Right renal cortex interstitium (tissue), 3 donors: Measurements from ENCODE around the gene SETBP1. TPM values are rescaled to one million over a fixed set of nuclear protein-coding genes. Genes with fewer than 3 reads are reported as not detected.

ENCODE experiments used
- DNase-seq, 3 donors: peaks; one replicate each; pipeline ENCODE4 v3.0.0-alpha.2; 2013; ENCODE audit warnings: low read depth in 3 of 3, low spot score in 2 of 3
- polyA plus RNA-seq, 3 donors: library from polyadenylated mRNA; unstranded; fragments of 120-200 nt; gene quantifications; one replicate each; pipeline ENCODE4 v1.2.1, GENCODE V29; 2013; ENCODE audit not compliant: insufficient read length in 3 of 3

SETBP1 gene
- polyA plus RNA-seq, 3 donors = 27.5 to 32.4 (median 30.1) TPM

DNA sequence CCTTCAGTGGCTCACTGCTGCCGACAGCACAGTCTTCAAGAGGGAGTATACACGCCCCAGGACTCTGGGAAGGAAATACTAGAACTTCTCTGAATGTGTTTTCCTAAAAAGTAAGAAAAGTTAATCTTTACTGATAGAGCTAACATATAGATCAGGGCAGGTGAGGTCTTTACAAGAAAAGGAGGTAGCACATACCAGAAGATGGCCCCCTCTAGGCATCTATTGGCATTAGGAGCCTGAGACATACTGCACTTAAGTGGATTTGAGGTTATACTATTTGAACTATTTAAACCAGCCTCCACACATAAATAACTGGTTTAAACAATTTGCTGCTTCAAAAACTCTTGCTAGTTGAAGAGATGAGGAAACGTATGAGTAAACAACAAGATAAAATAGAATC lies 406.1 kb downstream of the SETBP1 start:
- no peak for DNase-seq

- DNase-seq = no peak
Measured at GRCh38 chr18:45090526-45091140, 409.9 kb downstream of the SETBP1 start.

DNA sequence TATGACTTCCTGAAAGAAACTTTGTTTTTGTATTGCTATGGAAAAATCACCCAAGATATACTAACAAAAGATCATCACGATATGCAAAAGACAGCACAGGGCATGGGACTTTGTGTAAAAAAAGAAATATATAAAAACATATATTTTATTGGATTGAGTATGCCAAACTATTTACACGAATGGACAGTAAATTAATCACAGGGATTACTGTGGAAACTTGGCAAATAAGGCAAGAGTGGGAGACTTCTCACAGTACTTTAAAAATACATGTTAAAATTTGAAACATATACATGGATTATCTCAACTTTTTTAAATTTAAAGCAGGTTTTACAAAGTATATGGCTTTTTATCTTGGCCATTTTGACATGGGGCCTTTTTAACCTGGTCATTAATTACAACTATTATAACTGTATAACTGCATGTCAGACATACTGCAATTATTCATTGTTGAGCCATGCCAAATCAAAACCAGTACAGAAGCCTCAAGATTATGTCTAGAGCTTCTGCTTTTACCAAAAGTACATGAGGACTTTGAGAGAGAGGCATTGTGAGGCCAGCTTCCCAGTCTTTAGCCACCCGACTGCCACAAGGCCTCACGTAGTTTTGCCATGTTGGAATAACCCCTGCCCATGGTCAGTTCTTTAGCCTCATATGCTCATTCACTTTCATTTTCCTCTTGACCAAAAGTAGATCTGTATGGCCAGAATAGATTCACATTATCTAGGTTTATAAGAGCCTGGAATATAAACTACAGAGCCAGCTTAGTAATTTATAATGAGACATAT lies 419.8 kb downstream of the SETBP1 start:
- no peak for DNase-seq

DNA sequence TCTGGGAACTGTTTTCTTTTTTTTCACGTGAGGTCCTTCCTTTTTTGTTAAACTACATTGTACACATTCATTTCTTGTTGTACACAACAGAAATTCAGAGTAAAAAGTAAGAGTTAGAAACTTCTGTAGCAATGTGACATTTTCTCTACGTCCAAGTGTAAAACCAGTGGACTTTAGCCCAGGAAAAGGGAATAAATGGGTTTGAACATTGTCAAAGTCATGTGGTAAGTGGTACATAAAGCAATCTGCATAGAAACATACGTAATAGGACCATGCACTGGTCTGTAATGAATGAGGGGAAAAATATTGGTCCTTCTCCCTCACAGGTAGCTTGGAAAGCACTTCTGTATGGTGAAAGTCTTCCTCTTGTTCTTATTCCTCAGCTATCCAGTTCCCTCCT lies 421.4 kb downstream of the SETBP1 start:
- DNase-seq = no peak

GRCh38 chr18:45102863-45103262 lies 422.2 kb downstream of the SETBP1 start:
- DNase-seq = no peak

GRCh38 chr18:45103319-45104048 lies 422.8 kb downstream of the SETBP1 start:
- DNase-seq = no peak

DNA sequence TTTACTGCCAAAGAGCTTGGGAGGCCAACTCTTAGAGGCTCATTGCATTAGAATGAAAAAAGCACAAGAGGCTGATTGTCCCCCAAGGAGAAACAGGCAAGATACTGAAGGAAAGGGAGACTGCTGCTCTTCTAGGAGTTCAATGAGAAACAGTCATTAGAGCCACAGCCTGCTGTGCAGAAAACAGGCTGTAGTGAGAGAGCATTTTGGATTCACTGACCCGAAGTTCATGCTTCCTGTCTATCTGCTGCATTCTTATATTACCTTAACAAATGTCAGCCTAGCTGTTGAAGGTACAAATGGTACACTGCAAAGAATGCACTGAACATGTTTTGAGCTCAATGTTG lies 423.3 kb downstream of the SETBP1 start:
- no peak for DNase-seq

DNA sequence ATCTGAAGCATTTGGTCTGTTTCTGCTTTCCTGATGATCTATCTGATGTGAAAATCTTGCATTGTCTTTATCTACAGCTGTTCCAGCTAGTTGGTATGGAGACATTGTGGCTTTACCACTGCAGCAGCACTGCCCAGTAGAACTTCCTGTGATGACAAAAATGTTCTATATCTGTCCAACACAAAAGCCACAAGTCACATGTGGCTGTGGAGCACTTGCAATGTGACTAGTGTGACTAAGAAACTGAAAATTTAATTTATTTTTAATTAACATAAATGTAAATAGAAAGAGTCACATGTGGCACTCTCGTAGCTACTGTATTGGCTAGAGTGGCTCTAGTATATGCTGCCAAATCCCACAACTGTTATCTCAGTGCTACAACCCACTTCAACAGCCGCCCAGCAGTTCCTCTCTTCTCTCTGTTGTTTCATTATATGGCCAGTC lies 425.7 kb downstream of the SETBP1 start:
- DNase-seq = no peak

DNA sequence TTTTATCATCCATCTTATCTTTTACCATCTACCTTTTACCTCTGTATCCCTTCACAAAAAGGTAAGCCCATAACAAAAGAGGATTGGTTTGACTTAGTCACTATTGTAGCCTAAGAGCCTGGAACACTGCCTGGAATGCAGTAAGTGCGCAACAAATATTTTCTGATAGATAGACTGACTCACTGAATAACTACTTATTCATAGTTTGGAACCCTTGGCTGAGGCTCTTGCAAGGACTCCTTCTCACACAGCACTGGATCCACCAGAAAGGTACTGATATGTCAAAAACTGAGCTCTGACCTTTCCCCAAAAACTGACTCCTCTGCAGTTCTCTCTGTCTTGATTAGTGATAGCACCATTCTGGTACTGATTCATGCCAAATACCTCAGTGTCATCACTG lies 426.7 kb downstream of the SETBP1 start:
- no peak for DNase-seq

- no peak for DNase-seq
Measured at GRCh38 chr18:45108754-45109153, 428.1 kb downstream of the SETBP1 start.

DNA sequence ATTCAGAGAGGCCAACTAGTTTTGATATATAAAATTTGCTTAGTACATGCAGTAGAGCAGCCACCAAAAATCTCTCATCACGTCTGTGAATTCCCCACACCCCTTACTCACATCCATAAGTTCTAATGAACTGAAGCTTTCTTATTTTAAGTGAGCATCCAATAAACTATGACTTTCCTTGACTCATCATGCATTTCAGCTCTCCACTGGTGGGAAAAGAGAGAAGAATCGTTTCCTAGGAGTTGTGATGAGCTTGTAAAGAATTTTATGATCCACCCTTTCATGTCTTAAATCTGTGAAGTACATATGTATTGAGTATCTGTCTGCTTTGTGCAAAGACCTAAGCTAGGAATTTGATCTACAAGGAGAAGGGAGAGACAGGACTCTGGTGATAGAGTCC lies 428.6 kb downstream of the SETBP1 start:
- no peak for DNase-seq

DNA sequence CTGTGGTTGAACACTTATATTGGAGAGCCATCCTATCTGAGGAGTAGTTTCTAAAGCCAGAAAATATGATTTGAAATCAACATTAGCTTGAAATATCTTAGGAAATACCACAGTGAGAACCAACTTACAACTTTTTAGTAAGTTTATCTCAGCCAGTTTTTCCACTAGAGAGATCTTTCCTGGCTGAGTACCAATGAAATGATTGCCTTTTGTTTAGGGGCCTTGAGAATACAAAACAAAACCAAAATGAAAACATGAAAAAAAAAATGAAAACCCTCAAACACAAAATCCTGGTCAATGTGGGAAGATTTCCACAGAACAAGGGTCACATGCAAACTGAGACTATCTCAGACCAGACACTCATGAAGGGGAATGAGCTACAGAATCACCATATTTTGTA lies 429.0 kb downstream of the SETBP1 start:
- DNase-seq = no peak

DNA sequence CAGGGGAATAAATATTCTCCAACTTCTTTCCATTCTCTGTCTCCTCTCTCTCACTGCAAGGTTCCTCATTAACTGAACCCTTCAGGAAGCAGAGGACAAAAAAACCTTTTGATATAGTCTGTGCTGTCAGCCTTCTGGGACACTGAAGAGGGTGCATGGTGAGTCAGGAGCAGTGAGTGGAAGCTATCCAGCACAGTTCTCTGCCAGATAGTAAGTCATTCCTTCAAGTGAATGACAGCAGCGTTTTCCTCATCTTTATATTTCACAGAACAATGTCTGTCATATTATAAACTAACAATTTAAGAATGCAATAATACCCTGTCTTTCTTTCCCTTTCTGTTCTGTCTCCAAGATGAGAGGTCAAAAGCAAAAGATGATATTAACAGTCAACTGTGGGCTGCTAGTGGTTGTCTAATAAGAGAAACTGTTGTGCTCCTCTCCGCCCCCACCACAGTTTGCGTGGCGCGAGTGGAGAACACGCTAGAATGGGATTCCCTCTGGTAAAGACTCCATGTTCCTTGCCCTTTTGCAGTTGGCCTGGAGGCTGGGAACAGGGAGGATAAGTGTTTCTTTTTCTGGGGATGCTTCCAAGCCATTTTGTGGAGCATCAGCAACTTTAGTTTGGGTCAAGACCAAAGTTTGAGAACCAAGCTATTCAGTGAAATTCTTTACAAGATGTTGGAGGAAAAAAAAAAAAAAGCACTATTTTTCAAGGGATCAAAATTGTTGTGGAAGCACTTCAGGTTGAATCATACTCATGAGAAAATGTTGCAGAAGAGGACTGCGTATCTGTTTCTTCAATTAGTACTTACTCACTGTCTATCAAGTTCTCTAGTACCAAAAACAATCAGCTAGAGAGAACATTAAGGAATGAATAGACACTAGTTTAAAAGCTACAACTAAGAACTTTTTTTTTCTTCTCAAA lies 430.2 kb downstream of the SETBP1 start:
- DNase-seq = no peak

GRCh38 chr18:45111502-45111848 lies 430.8 kb downstream of the SETBP1 start:
- no peak for DNase-seq

DNA sequence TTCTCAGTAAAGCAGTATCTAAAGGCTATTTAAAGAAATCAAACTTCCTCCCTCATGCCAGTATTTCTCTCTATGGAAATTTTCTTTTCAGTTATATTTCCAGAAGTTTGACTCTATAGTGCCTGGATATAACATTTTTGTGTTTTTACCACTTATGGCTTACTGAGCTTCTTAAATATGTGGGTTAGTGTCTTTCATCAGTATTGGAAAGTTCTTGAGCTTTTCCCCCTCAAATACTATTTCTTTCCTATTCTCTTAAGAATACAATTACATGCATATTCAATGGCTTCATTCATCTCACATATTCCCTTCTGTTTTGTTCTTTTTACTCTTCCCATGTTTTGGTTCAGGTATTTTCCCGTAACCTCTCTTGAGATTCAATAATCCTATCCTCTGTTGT lies 432.0 kb downstream of the SETBP1 start:
- DNase-seq = no peak

GRCh38 chr18:45116116-45116515 lies 435.4 kb downstream of the SETBP1 start:
- DNase-seq = no peak
